ENCODE data around the gene LOXL3. TPM values are rescaled to one million over a fixed set of nuclear protein-coding genes. Genes with fewer than 3 reads are reported as not detected.

LOXL3 gene
- polyA plus RNA-seq, 1 donor (not counting 4 experiments of a cell fraction or from before 2014, with no cell fraction given), result 0.21 TPM

- H3K9me3 ChIP-seq (ENCODE audit: control insufficient read depth, low read depth, low read length), result no peaks in the 10 kb centered on the region
- H3K4me1 ChIP-seq (ENCODE audit: control insufficient read depth, extremely low read depth, insufficient read depth, low read length), result peaks cover 33% of the 10 kb centered on the region
- H4K20me1 ChIP-seq (ENCODE audit: control insufficient read depth, extremely low read depth, insufficient read depth, low read length), result no peaks in the 10 kb centered on the region
- H3K36me3 ChIP-seq (ENCODE audit: control insufficient read depth in 2 of 2, extremely low read depth in 1 of 2, insufficient read depth in 2 of 2, low read length in 2 of 2), result peaks cover 5 to 10% of the 10 kb centered on the region in 2 experiments
- H3K79me2 ChIP-seq (ENCODE audit: control insufficient read depth, insufficient read depth, low read length), result peaks cover 3% of the 10 kb centered on the region
- H3K4me2 ChIP-seq (ENCODE audit: control insufficient read depth, extremely low read depth, insufficient read depth, low read depth, low read length), result no peak overlapping the region
- no peak overlapping the region for H2AFZ ChIP-seq (ENCODE audit: control insufficient read depth, low read length)
- no peak overlapping the region for H3K9ac ChIP-seq (ENCODE audit: control insufficient read depth, extremely low read depth, insufficient read depth, low read length)
- H3K27ac ChIP-seq (ENCODE audit: control insufficient read depth, insufficient read depth, low read length), result no peak overlapping the region
- no peak overlapping the region for H3K4me3 ChIP-seq (ENCODE audit: control insufficient read depth in 2 of 3, extremely low read depth in 1 of 3, insufficient read depth in 2 of 3, low read depth in 1 of 3, low read length in 3 of 3)
- no peak for TF ChIP-seq EZH2 (IDR thresholded peaks at IDR 0.05; ENCODE audit: low read length)
- TF ChIP-seq, protein P1, sequence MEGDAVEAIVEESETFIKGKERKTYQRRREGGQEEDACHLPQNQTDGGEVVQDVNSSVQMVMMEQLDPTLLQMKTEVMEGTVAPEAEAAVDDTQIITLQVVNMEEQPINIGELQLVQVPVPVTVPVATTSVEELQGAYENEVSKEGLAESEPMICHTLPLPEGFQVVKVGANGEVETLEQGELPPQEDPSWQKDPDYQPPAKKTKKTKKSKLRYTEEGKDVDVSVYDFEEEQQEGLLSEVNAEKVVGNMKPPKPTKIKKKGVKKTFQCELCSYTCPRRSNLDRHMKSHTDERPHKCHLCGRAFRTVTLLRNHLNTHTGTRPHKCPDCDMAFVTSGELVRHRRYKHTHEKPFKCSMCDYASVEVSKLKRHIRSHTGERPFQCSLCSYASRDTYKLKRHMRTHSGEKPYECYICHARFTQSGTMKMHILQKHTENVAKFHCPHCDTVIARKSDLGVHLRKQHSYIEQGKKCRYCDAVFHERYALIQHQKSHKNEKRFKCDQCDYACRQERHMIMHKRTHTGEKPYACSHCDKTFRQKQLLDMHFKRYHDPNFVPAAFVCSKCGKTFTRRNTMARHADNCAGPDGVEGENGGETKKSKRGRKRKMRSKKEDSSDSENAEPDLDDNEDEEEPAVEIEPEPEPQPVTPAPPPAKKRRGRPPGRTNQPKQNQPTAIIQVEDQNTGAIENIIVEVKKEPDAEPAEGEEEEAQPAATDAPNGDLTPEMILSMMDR (optimal IDR thresholded peaks at IDR 0.05 in 1 of 3, IDR thresholded peaks at IDR 0.05 in 1 of 3, conservative IDR thresholded peaks at IDR 0.05 in 1 of 3; ENCODE audit: extremely low read depth in 1 of 3, insufficient read depth in 2 of 3, low read length in 3 of 3), result no peak
- dilution Hi-C loops (cut with MboI; ENCODE audit: extremely low pct_ligation_motif_present, low sequenced_read_pairs), result no loop called here
- DNase-seq (ENCODE audit: low read depth, low spot score) (no peak), FAIRE-seq (no peak)
- H3K27me3 ChIP-seq (ENCODE audit: control insufficient read depth, extremely low read depth, insufficient read depth, low read length), result peaks cover 41% of the 10 kb centered on the region
- no peaks in the 10 kb centered on the region for H3K9me1 ChIP-seq (ENCODE audit: control insufficient read depth, extremely low read depth, insufficient read depth, low read length)
These were observed 53.2 kb downstream of the LOXL3 start for GRCh38 chr2:74500578-74500946.

- DNase-seq (ENCODE audit: low read depth, low spot score), result no peak
- Histone ChIP-seq H3K4me3 (ENCODE audit: control insufficient read depth in 2 of 3, extremely low read depth in 1 of 3, insufficient read depth in 2 of 3, low read depth in 1 of 3, low read length in 3 of 3) (no peak overlapping the region), H3K27me3 (ENCODE audit: control insufficient read depth, extremely low read depth, insufficient read depth, low read length) (peaks cover 41% of the 10 kb centered on the region), H3K36me3 (ENCODE audit: control insufficient read depth in 2 of 2, extremely low read depth in 1 of 2, insufficient read depth in 2 of 2, low read length in 2 of 2) (peaks cover 3 to 5% of the 10 kb centered on the region in 2 experiments), H2AFZ (ENCODE audit: control insufficient read depth, low read length) (no peak overlapping the region), H3K27ac (ENCODE audit: control insufficient read depth, insufficient read depth, low read length) (no peak overlapping the region), H3K9ac (ENCODE audit: control insufficient read depth, extremely low read depth, insufficient read depth, low read length) (no peak overlapping the region), H4K20me1 (ENCODE audit: control insufficient read depth, extremely low read depth, insufficient read depth, low read length) (no peaks in the 10 kb centered on the region), H3K4me1 (ENCODE audit: control insufficient read depth, extremely low read depth, insufficient read depth, low read length) (peaks cover 33% of the 10 kb centered on the region), H3K4me2 (ENCODE audit: control insufficient read depth, extremely low read depth, insufficient read depth, low read depth, low read length) (no peak overlapping the region), H3K79me2 (ENCODE audit: control insufficient read depth, insufficient read depth, low read length) (no peaks in the 10 kb centered on the region), H3K9me3 (ENCODE audit: control insufficient read depth, low read depth, low read length) (no peaks in the 10 kb centered on the region), H3K9me1 (ENCODE audit: control insufficient read depth, extremely low read depth, insufficient read depth, low read length) (no peaks in the 10 kb centered on the region)
- no peak for FAIRE-seq
- TF ChIP-seq, protein P1 (optimal IDR thresholded peaks at IDR 0.05 in 1 of 3, IDR thresholded peaks at IDR 0.05 in 1 of 3, conservative IDR thresholded peaks at IDR 0.05 in 1 of 3; ENCODE audit: extremely low read depth in 1 of 3, insufficient read depth in 2 of 3, low read length in 3 of 3), result no peak
- no peak for TF ChIP-seq EZH2 (IDR thresholded peaks at IDR 0.05; ENCODE audit: low read length)
- dilution Hi-C loops (cut with MboI; ENCODE audit: extremely low pct_ligation_motif_present, low sequenced_read_pairs), result no loop called here
These were observed 53.7 kb downstream of the LOXL3 start for GRCh38 chr2:74499940-74500577.

All from keratinocyte (primary cell).